Thyroid gland (tissue), 4 donors: ENCODE data around the gene ARHGAP18.

ENCODE experiments used
- POLR2A ChIP-seq, 2 donors: fragments of 450-650 bp; IDR thresholded peaks; one replicate each; pipeline ENCODE4 v1.6.1; 2017; ENCODE audit warnings: antibody characterized with exemption in 2 of 2, mild to moderate bottlenecking in 2 of 2, moderate library complexity in 1 of 2
- TF ChIP-seq, protein P1 (sequence below), 6 experiments: fragments of 200-600 bp in 3 of 6; fragments of 450-650 bp in 3 of 6; sonication (generic) in 3 of 6; IDR thresholded peaks; one replicate each; pipeline ENCODE4 v1.5.1; 2016 to 2019; ENCODE audit warnings: antibody characterized with exemption in 6 of 6, mild to moderate bottlenecking in 2 of 6, inconsistent platforms in 1 of 6, moderate library complexity in 1 of 6

DNA sequence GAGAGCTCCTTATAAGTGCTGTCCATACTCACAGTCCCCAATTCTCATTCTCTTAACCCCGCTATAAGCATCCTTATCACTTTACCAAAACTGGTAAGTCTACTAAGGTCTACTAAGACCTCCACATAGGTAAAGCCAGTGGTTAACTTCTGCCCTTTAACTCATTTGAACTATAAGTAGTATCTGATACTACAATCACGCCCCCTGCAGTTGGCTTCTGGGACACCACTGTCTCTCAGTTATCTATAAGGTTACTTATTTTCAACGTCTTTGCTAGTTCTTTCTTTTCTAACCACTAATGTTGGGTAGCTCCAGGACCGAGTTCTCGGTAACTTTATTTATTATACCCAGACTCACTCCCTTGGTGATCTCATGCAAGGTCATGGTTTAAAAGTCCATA is 142.6 kb downstream of the ARHGAP18 start:
- TF ChIP-seq, protein P1, sequence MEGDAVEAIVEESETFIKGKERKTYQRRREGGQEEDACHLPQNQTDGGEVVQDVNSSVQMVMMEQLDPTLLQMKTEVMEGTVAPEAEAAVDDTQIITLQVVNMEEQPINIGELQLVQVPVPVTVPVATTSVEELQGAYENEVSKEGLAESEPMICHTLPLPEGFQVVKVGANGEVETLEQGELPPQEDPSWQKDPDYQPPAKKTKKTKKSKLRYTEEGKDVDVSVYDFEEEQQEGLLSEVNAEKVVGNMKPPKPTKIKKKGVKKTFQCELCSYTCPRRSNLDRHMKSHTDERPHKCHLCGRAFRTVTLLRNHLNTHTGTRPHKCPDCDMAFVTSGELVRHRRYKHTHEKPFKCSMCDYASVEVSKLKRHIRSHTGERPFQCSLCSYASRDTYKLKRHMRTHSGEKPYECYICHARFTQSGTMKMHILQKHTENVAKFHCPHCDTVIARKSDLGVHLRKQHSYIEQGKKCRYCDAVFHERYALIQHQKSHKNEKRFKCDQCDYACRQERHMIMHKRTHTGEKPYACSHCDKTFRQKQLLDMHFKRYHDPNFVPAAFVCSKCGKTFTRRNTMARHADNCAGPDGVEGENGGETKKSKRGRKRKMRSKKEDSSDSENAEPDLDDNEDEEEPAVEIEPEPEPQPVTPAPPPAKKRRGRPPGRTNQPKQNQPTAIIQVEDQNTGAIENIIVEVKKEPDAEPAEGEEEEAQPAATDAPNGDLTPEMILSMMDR (IDR thresholded peaks at IDR 0.05) = peak in 2 of 6 experiments; percentile 11 to 17
- no peak for TF ChIP-seq POLR2A (IDR thresholded peaks at IDR 0.05)
